ENCODE data around the gene WIF1. TPM values are rescaled to one million over a fixed set of nuclear protein-coding genes. Genes with fewer than 3 reads are reported as not detected.
A peak's percentile ranks its signal among the peaks of the same experiment; 100 is the strongest.

WIF1 gene
- total and polyA plus RNA-seq, 2 donors (not counting 1 experiment from before 2014, with no cell fraction given): under 0.01 to 0.02 TPM

DNA sequence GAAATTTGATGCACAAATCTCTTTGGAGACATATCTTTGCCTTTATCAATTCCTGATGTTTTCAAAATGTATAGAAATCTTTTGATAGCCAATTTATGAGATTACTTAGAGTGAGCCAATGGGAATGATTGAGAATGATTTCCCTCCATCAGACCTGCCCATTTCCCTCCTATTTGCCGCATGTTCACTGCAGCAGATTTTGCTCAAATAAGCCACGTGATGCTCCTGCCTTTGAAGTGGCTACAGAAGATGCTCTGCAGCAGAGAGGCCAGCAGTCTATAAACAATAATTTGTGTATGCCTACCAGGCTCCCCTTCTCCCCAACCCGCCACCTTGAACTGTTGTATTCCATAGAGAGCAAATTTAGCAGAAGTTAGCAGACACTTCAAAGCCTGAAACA is 21.9 kb downstream of the WIF1 start:
- H3K9ac ChIP-seq (ENCODE audit: insufficient read depth, low read length): no peak overlapping the region
- H3K9me3 ChIP-seq (ENCODE audit: control insufficient read depth, insufficient read depth, low read depth, low read length): no peaks in the 10 kb centered on the region
- peaks cover 3% of the 10 kb centered on the region for H3K27me3 ChIP-seq (ENCODE audit: control insufficient read depth, insufficient read depth, low read length)
- H2AFZ ChIP-seq (ENCODE audit: low read length): no peak overlapping the region
- H4K20me1 ChIP-seq (ENCODE audit: control insufficient read depth, extremely low read depth, insufficient read depth, low read length): no peaks in the 10 kb centered on the region
- DNase-seq (ENCODE audit: low read depth in 2 of 2): no peak
- TF ChIP-seq, protein P1, sequence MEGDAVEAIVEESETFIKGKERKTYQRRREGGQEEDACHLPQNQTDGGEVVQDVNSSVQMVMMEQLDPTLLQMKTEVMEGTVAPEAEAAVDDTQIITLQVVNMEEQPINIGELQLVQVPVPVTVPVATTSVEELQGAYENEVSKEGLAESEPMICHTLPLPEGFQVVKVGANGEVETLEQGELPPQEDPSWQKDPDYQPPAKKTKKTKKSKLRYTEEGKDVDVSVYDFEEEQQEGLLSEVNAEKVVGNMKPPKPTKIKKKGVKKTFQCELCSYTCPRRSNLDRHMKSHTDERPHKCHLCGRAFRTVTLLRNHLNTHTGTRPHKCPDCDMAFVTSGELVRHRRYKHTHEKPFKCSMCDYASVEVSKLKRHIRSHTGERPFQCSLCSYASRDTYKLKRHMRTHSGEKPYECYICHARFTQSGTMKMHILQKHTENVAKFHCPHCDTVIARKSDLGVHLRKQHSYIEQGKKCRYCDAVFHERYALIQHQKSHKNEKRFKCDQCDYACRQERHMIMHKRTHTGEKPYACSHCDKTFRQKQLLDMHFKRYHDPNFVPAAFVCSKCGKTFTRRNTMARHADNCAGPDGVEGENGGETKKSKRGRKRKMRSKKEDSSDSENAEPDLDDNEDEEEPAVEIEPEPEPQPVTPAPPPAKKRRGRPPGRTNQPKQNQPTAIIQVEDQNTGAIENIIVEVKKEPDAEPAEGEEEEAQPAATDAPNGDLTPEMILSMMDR (conservative IDR thresholded peaks at IDR 0.05 in 1 of 2, IDR thresholded peaks at IDR 0.05 in 1 of 2; ENCODE audit: low read depth in 1 of 2, low read length in 2 of 2): no peak
- no peak for TF ChIP-seq EZH2 (IDR thresholded peaks at IDR 0.05; ENCODE audit: low read length, missing control alignments)
- H3K4me3 ChIP-seq (replicated peaks in 1 of 4; ENCODE audit: control extremely low read depth in 1 of 4, insufficient read depth in 1 of 4, low read depth in 3 of 4, low read length in 4 of 4): no peak overlapping the region
- no peak overlapping the region for H3K27ac ChIP-seq (ENCODE audit: insufficient read depth, low read length)
- H3K4me2 ChIP-seq (ENCODE audit: extremely low read depth, insufficient read depth, low read length): no peak overlapping the region
- H3K79me2 ChIP-seq (ENCODE audit: control insufficient read depth, insufficient read depth, low read length): no peaks in the 10 kb centered on the region
- H3K4me1 ChIP-seq (ENCODE audit: control insufficient read depth, extremely low read depth, insufficient read depth, low read length): no peaks in the 10 kb centered on the region
- no peaks in the 10 kb centered on the region for H3K36me3 ChIP-seq (ENCODE audit: control insufficient read depth, insufficient read depth, low read length)

DNA sequence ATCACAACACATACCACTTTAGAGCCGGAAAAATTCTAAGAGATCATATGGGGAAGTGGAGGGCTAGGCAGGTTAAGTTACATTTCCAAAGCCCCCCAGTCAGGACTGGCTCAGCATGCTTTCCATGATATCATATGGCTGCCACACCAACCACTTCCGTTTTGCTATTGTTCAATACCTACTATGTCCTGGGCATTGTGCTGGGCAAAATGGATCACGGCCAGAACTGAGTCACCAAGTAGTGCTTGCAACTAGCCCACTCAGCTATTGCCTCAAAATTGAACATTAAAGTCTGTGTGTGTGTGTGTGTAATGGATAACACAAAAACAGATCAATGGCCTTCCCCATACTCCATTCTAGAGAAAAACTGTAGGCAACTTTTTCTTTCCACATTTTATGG is 22.7 kb downstream of the WIF1 start:
- peaks cover 3% of the 10 kb centered on the region for H3K27me3 ChIP-seq (ENCODE audit: control insufficient read depth, insufficient read depth, low read length)
- no peaks in the 10 kb centered on the region for H3K36me3 ChIP-seq (ENCODE audit: control insufficient read depth, insufficient read depth, low read length)
- no peak for TF ChIP-seq EZH2 (IDR thresholded peaks at IDR 0.05; ENCODE audit: low read length, missing control alignments)
- TF ChIP-seq, protein P1 (conservative IDR thresholded peaks at IDR 0.05 in 1 of 2, IDR thresholded peaks at IDR 0.05 in 1 of 2; ENCODE audit: low read depth in 1 of 2, low read length in 2 of 2): no peak
- H3K4me2 ChIP-seq (ENCODE audit: extremely low read depth, insufficient read depth, low read length): no peak overlapping the region
- H3K79me2 ChIP-seq (ENCODE audit: control insufficient read depth, insufficient read depth, low read length): no peaks in the 10 kb centered on the region
- no peak overlapping the region for H2AFZ ChIP-seq (ENCODE audit: low read length)
- H3K27ac ChIP-seq (ENCODE audit: insufficient read depth, low read length): no peak overlapping the region
- H4K20me1 ChIP-seq (ENCODE audit: control insufficient read depth, extremely low read depth, insufficient read depth, low read length): no peaks in the 10 kb centered on the region
- H3K4me3 ChIP-seq (replicated peaks in 1 of 4; ENCODE audit: control extremely low read depth in 1 of 4, insufficient read depth in 1 of 4, low read depth in 3 of 4, low read length in 4 of 4): no peak overlapping the region
- H3K9me3 ChIP-seq (ENCODE audit: control insufficient read depth, insufficient read depth, low read depth, low read length): no peaks in the 10 kb centered on the region
- no peak overlapping the region for H3K9ac ChIP-seq (ENCODE audit: insufficient read depth, low read length)
- DNase-seq (ENCODE audit: low read depth in 2 of 2): peak in 1 of 2 donors; percentile 7
- H3K4me1 ChIP-seq (ENCODE audit: control insufficient read depth, extremely low read depth, insufficient read depth, low read length): no peaks in the 10 kb centered on the region

DNA sequence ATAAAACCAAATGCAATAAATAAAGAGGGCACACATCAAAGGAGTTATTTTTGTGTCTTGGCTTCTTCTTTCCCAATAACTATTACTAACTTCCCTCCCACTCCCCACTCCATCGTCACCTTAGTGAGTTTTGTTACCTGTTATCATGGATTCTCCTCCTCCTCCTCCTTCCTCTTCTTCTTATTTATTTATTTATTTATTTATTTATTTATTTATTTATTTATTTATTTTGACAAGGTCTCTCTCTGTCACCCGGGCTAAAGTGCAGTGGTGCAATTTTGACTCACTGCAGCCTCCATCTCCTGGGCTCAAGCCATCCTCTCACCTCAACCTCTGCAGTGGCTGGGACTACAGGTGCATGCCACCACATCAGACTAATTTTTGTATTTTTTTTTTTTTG is 26.4 kb downstream of the WIF1 start:
- H3K79me2 ChIP-seq (ENCODE audit: control insufficient read depth, insufficient read depth, low read length): no peaks in the 10 kb centered on the region
- H3K9ac ChIP-seq (ENCODE audit: insufficient read depth, low read length): no peak overlapping the region
- no peak for DNase-seq (ENCODE audit: low read depth in 2 of 2)
- no peak overlapping the region for H3K27ac ChIP-seq (ENCODE audit: insufficient read depth, low read length)
- no peak overlapping the region for H2AFZ ChIP-seq (ENCODE audit: low read length)
- TF ChIP-seq EZH2 (IDR thresholded peaks at IDR 0.05; ENCODE audit: low read length, missing control alignments): no peak
- TF ChIP-seq, protein P1 (conservative IDR thresholded peaks at IDR 0.05 in 1 of 2, IDR thresholded peaks at IDR 0.05 in 1 of 2; ENCODE audit: low read depth in 1 of 2, low read length in 2 of 2): no peak
- H4K20me1 ChIP-seq (ENCODE audit: control insufficient read depth, extremely low read depth, insufficient read depth, low read length): no peaks in the 10 kb centered on the region
- H3K4me2 ChIP-seq (ENCODE audit: extremely low read depth, insufficient read depth, low read length): no peak overlapping the region
- no peaks in the 10 kb centered on the region for H3K4me1 ChIP-seq (ENCODE audit: control insufficient read depth, extremely low read depth, insufficient read depth, low read length)
- H3K4me3 ChIP-seq (replicated peaks in 1 of 4; ENCODE audit: control extremely low read depth in 1 of 4, insufficient read depth in 1 of 4, low read depth in 3 of 4, low read length in 4 of 4): no peak overlapping the region
- H3K27me3 ChIP-seq (ENCODE audit: control insufficient read depth, insufficient read depth, low read length): no peaks in the 10 kb centered on the region
- H3K36me3 ChIP-seq (ENCODE audit: control insufficient read depth, insufficient read depth, low read length): no peaks in the 10 kb centered on the region
- no peaks in the 10 kb centered on the region for H3K9me3 ChIP-seq (ENCODE audit: control insufficient read depth, insufficient read depth, low read depth, low read length)

Measured in fibroblast of lung (primary cell).